C4-2B (cell line): Measurements from ENCODE around the gene SHISA9.

Experiments
- ZFX ChIP-seq: fragments of 450-650 bp; IDR thresholded peaks from 2 replicates; pipeline ENCODE4 v1.6.1; 2017
- TF ChIP-seq, protein P1 (sequence below): fragments of 450-650 bp; conservative IDR thresholded peaks from 2 replicates; pipeline ENCODE4 v1.5.1; 2017; ENCODE audit warnings: mild to moderate bottlenecking

DNA sequence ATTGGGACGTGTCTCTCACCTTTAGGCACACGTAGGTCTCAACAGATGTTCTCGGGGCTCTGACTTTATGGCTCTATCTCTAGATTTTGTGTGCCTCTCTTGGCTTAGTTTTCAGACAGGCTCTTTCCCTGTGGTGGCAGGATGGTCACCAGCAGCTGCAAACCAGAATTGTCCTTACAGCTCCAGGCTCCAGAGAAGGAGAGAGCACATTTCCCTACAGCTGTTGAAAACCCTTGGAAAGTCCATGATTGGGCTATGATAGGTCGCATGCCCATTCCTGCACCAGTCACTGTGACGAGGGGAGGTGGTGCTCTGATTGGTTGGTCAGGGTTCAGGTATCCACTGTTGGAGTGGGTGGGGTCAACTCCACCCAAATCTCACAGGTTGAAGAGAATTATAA, 41.5 kb downstream of the SHISA9 start:
- TF ChIP-seq, protein P1, sequence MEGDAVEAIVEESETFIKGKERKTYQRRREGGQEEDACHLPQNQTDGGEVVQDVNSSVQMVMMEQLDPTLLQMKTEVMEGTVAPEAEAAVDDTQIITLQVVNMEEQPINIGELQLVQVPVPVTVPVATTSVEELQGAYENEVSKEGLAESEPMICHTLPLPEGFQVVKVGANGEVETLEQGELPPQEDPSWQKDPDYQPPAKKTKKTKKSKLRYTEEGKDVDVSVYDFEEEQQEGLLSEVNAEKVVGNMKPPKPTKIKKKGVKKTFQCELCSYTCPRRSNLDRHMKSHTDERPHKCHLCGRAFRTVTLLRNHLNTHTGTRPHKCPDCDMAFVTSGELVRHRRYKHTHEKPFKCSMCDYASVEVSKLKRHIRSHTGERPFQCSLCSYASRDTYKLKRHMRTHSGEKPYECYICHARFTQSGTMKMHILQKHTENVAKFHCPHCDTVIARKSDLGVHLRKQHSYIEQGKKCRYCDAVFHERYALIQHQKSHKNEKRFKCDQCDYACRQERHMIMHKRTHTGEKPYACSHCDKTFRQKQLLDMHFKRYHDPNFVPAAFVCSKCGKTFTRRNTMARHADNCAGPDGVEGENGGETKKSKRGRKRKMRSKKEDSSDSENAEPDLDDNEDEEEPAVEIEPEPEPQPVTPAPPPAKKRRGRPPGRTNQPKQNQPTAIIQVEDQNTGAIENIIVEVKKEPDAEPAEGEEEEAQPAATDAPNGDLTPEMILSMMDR, result no peak
- TF ChIP-seq ZFX, result no peak
